Suppressor macrophage (primary cell): ENCODE results near the gene LEKR1.
"Not testable (repeated sequence)": the region's sequence is repeated elsewhere in the genome, so short reads cannot be mapped to it uniquely, and the experiment has no call there.

Experiments used
- DNase-seq, 4 experiments: peaks; one replicate each; pipeline ENCODE4 v3.0.0-alpha.2; 2020 to 2022

LEKR1 gene

DNA sequence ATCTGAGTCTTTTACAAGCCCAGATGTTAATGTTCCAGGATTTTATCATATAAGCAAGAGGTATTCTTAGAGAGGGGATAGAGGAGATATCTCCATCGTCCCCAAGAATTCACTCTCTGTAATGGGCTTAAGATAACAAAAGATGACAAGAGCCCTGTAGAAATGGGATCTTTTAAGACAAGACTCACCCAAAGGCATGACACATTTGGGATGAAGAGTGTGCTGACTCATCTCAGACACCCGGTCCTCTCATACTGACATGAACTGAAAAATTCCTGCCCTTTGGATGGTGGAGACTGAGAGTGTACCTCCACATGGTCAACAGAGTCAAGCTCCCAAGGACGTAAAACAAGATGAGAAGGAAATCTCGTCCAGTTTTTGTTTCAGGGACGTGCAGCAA, 11.0 kb downstream of the LEKR1 start:
- no peak for DNase-seq

DNA sequence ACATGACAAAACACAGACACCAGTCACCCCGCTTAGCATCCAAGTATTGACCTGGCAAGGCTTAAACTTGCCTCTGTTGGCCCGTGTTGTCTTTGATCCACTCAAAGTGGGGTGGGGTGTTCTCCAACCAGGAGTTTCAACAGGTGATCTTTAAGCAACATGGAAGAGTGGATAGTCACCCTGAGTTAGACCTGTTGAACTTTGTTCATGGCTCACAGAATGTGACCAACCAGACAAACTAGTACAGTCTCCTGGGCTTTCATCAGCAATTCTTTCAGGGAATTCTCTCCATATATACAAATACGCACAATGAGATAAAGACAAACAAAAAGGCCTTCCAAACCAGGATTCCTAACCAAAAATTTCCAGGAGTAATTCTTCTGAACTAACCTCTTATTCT, 11.9 kb downstream of the LEKR1 start:
- DNase-seq = no peak

DNA sequence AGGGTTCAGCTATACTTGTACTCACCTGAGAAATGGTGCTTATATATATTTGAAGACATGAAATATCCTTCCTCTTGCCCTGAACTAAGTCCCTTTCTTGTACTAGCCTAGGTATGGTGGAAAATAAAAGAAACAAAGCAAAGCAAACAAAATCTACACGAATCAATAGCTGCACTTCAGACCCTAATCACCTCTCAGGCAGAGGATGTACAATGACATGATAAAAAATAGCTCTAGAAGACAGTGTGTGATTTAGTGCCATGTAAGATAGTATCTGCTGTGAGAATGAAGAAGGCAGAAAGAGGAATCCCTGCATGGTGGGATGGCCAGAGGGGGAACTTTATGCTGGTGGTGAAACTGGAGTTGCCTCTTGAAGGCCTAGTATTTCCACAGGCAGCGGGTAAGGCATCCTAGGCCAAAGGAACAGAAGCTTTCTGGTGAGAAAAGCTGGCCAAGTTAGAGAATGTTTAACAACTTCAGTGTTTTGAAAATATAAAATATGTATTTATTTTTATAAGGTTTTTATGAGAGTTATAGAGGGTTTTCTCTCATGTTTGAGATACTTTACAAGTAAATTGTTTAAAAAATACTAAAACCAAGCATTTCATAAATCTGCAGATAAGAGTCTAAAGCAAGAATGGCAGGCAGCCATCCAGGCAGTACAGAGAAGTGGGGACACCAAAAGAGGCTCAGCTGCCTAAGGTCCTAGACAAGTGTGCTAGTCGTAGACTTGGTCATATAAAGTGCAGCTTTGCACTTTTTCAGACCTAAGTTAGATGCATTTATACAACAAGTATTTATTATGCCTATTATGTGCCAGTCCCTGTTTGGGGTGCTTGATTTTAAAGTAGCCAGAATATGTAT, 14.9 kb downstream of the LEKR1 start:
- no peak for DNase-seq

DNA sequence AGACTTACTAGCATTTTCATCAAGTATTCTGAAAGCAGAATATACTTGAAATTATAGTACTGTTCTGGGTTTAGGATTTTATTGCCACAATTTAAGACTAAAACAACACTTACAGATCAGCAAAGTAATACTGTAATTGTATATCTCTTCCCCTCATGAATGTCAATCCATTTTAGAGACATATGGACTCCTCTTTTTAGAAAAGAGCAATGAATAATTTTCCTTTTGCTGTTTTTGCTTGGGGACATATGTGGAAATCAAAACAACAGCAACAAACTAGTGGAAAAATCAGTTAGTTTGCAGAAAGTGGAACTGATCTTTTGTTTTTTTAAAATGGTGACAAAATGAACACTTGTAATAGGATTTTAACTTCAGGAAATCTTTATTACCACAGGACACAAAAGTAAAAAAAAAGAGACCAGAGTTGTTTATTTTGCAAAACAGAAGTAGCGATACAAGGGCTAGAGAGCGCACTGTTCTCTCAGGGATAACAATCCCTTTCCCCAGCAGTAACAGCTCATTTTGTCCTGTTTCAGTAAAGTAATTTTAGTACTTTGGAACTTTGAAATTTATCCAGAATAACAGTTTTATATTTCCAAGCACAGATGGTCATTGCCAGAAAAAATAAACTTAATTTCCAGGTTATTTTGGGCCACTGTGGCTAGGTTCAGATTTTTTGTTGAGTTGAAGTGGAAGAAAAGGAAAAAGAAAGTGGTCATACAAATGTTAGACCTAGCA, 17.1 kb downstream of the LEKR1 start:
- no peak for DNase-seq

DNA sequence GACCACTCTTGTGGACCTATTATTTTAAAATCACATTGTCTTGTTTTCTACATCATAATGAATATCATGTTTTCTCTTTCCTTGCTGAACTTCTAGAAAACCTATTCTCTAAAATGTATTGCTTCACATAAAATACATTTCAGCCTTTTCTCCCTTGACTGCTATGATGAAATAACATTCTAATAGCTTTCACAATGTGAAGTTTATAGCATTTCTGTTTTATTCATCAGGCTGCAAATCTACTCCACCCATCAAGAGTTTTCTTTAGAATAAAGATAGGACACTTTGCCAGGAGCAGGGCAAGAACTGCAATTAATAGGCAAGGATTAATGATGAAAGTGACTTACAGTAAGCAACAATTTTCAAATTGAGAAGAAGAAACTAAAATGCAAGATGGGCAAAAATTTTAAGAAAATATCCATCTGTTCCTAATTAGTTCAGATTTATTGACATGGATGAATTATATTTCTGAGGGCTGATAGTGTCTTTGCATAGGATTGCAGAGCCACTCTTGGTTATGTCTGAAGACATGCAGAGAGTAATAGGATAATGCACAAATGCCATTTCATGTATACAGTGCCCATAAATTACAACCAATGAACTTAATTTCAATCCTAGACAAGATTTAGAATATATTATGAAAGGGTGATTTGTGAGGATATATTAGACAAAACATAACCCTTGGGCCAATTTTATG, 21.7 kb downstream of the LEKR1 start:
- no peak for DNase-seq

DNA sequence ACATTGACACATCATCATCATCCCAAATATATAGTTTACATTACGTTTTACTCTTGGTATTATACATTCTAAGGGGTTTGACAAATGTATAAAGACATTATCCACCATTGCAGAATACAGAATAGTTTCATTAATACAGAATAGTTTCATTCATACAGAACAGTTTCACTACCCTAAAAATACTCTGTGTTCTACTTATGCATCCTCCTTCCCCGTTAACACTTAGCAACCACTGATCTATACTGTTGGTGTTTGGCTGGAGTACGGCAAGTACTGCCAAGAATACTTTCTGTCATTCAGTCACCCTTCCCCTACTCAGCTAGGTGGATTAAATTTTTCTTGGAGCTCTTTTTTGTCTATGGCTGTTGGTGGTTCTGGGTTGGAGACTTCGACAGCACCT, 33.4 kb downstream of the LEKR1 start:
- DNase-seq = peak in 3 of 4 experiments; percentile 5 to 40 (median 25)

DNA sequence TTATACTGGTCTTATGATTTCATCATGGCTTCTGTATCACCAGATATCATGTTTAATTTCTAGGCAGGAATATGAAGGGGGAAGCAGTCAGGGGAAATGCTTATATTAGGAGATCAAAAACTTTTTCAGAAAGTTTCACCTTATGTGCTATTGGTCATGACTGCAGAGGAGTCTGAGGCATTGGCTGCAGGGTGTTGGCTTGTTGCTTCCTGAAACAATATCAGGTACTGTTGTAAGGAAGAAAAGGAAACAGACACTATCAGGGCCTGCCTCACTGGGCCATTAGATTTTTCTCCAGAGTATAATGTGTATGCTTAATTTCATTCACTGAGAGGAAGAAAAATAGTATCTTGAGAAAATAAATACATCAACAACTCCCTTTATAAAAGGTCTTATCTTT, 34.7 kb downstream of the LEKR1 start:
- no peak for DNase-seq

DNA sequence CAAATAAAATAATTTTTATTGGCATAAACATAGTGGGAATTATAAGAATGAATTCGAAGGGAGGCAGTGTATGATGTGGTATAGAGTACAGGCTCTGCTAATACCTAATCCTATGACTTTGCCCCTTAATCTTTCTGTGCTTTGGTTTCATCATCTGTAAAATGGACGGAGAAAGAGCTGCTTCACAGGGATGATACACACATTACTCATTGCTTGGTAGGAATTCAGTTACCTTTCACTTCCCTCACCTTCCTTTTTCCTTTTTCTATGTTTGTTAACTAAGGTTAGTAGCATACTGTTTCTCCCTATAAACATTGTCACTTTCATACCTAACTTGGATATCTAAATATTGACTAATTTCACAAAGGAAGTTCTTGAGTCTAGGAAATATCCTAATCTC, 36.2 kb downstream of the LEKR1 start:
- DNase-seq = no peak

DNA sequence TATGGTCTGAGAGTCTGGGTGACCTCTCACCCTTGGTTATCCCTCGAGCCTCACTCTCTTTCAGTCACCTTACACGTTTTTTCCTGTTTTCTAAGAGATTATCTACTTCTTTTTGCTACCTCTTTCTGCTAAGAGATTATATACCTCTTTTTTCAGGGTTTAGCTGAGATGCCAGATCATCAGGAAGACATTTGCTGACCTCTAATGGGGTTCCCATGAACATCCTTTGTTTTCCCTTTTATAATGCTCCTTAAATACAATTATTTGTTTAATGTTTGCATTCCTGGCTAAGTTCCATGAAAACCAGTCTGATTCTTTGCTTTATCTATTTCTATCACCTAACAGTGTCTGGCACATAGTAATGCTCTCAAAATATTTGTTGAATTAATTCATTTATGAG, 39.6 kb downstream of the LEKR1 start:
- no peak for DNase-seq

DNA sequence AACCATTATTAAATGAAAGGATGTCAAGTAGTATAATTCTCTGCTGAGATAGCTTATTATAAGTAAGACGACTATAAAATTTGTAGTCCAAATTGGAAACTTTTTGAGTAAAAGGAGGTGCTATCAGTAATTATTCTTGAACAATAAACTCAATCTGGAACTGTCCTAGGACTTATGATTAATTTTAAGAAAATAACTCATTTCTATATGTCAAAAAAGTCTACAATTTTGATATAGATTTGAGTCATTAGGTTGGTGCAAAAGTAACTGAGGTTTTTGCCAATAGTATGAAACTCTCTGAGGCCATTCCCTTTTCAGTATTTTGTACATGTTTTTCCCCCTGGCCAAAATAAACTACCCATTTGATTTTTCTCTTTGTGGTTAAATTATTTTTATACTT, 41.0 kb downstream of the LEKR1 start:
- DNase-seq = no peak

DNA sequence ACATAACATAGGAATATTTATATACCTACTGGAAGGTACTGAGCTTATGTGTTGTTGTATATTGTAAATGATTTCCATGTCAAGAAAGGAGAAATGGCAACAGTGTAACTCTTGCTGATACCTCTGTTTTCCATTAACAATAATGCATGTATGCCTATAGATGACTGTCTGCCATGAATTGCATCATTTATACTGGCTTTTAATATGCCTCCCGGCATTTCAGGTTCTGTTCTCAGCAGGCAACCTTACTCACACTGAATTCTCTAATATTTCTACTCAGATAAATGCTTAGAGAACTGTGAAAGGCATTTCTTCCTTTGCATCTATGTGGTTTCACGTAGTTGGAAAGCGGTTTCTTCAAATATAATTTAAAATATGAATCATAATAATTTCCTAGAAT, 41.8 kb downstream of the LEKR1 start:
- no peak for DNase-seq

DNA sequence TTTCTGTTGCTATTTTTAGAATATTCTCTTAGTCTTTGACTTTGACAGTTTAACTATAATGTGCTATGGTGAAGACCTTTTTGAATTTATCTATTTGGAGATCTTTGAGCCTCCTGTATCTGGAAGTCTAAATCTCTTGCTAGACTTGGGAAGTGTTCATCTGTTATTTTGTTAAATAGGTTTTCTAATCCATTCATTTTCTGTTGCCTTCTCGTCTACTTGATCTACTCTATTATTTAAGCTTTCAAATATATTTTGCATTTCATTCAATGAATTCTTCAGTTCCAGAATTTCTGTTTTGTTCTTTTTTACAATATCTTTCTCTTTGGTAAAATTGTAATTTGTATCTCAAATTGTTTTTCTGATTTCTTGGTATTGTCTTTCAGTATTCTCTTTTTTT, 47.8 kb downstream of the LEKR1 start:
- no peak for DNase-seq

DNA sequence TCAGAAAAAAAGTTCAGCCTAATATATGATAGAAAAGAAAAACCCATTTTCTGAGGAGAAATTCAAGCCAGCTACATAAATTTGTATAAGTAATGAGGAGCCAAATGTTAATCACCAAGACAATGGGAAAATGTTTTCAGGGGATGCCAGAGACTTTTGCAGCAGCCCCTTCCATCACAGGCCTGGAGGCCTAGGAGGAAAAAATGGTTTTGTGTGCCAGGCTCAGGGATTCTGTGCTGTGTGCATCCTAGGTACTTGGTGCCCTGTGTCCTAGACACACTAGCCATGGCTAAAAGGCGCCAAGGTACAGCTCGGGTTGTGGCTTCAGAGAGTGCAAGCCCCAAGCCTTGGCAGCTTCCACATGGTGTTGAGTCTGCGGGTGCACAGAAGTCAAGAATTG, 53.3 kb downstream of the LEKR1 start:
- not testable (repeated sequence) for DNase-seq

DNA sequence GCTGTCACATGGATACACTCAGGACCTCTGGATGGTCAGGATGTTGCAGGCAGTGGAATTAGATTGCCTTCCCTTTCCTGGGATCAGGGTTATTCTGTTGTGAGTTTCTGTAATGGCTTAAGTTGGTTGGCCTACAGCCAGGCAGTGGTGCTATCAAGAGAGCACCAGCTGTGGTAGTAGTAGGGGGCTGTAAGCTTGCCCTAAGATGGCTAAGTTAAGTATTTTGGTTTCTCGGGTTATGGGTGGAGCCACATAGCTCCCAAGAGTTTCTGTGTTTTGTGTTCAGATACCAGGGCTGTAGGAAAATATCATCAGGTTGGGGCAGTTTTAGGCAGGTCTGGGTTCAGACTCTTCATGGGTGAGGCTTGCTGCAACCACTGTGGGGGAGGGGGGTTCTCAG, 59.6 kb downstream of the LEKR1 start:
- no peak for DNase-seq

DNA sequence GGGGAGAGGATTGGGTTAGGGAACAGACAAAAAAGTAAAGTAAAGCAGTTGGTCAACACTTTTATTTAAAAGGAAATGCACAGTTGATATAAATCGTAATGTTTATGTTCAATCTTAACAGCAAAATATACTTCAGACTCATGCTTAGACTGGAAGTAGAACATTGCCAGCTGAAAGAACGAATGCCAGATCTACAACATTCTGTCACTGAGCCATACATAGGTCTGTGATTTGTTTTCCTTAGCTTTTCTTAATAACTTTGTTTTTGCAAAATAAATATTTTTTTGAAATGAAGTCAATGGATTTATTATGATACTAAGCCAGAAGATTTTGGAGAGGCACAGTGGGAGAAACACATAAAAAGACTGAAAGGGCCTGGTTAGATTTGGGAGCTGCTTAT, 62.0 kb downstream of the LEKR1 start:
- no peak for DNase-seq

DNA sequence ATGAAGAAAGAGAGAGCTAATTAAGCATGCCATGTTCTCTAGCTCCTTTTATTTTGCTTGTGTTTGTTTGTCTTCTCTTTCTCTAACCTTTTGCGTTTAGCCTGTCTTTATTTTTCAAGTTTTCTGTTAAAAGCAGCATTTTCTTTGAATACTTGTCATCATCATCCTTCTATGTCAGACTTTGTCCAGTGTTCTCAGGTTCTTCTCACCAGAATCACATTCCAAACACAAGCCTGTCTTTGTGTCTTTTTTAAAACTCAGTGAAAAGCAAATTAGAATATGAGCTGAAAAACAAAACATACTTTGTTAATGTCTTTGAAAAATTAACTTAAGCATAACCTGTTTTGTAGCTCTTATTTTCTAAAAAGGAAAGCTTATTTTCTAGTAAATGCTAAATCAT, 62.4 kb downstream of the LEKR1 start:
- no peak for DNase-seq

DNA sequence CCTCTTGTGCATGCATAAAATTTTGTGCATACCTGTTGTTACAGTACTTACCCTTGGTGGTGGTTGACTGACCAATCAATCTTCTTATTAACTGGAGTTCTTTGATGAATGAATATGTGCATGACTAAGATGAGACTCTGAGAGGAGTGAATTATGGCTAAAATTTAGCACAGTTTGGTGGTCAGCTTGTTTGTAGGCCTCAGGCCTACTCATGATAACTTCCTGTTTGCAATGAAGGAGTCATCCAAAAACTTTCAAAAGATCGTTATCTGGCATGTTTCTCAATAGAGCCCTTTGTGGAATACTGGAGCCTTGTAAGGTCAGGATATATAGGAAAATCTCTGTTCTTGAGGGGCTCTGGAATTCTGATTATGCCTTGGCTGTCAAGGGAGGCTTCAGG, 66.5 kb downstream of the LEKR1 start:
- peak in 2 of 4 experiments; percentile 4 to 6 for DNase-seq

DNA sequence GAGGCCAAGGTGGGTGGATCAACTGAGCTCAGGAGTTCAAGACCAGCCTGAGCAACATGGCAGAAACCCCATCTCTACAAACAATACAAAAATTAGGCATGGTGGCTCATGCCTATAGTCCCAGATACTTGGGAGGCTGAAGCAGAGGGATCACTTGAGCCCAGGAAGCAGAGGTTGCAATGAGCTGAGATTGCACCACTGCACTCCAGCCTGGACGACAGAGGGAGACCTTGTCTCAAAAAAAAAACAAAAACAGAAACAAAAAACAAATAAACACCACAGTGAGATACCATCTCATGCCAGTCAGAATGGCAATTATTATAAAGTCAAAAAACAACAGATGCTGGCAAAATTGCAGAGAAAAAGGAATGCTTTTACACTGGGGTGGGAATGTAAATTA, 69.2 kb downstream of the LEKR1 start:
- DNase-seq = not testable (repeated sequence)

DNA sequence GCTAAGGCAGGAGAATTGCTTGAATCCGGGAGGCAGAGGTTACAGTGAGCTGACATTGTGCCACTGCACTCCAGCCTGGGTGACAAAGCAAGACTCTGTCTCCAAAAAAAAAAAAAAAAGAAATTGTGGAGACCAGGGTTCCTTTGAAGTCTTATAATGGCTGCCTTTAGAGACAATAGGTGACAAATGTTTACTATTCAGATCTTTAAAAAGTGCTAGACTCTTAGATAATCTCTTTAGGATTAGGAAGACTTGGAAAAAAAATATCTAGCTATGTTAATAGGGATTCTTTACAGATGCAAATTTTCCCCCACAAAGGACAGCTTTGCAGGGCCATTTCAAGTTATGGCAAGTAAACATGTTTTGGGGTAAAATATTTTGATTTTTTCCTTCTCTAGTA, 71.7 kb downstream of the LEKR1 start:
- DNase-seq = not testable (repeated sequence)

DNA sequence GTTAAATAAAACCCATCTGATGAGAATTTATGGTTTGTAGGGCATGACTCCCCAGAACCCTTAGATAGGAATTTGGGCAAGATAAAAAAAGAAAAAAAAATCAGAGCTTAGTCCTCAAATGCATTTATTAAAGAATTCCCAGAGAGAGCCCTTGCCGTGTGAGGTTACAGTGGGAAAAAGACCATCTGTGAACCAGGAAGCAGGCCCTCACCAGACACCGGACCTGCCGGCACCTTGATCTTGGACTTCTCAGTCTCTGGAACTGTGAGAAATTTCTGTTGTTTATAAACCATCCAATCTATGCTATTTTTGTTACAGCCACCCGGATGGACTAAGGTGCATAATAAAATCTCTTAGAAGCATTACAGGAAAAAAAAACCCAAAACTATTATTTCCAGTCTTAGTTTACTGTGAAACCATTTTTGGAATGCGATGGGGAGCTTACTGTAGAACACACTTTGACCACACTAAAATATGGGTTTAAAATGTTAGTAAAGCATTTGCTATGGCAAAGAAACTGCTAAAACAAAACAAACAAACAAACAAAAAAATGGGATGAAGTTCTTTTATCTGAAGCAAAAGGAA, 72.2 kb downstream of the LEKR1 start:
- no peak for DNase-seq

DNA sequence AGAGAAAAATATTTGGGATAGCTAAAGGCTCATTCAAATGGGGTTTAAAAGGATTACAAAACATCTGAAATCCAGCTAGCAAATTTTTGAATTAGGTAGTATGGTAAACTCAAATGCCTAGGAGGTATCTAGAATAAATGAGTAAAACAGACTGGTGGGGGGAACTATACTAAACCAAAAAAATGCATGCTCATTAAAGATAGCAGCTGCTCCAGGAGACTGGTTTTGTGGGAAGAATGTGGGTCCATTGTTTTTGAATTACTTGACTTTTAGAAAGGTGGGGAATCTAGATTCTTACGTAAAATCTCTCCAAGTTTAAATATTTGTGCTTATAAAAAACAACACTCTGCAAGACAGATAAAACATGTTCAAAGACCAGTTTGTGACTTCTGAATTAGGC, 73.8 kb downstream of the LEKR1 start:
- no peak for DNase-seq

DNA sequence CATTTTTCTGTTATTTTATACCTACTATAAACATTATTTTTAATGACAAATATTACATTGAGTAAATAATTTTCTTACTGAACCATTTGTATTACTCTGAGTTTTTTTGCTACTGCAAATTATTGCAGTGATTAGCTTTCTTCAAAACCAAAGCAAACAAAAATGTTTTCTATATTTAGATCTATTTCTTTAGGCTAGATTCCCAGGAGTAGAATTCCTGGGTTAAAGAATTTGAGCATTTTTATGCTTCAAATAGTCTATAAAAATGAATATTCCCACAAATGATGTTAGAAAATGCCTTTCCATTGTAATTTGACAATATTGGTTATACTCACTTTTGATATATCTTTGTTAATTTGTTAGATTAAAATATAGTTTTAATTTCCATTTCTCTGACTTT, 76.8 kb downstream of the LEKR1 start:
- no peak for DNase-seq

DNA sequence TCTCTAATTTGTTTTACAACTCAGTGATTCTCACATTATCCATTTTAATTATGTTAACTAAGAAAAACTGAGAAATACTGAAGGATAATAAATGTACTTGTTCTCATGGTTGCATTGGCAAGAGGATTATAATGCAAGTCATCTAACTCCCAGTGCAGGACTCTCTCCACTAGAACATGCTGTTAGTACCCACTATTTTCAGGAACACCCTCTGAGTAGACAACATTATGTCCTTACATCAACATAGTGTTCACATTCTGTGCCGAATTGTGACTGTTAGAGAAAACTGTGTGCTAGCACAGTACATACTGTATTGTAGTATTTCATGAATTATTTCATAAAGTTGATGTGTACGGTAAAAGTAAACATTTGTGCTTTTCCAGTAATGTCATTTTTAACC, 80.1 kb downstream of the LEKR1 start:
- no peak for DNase-seq
